ENCODE data around the gene SMARCA1.

Gene SMARCA1

GRCh38 chrX:129445436-129445835 is 77.9 kb downstream of the SMARCA1 start:
- no peak for DNase-seq

GRCh38 chrX:129433945-129434344 is 89.3 kb downstream of the SMARCA1 start:
- DNase-seq = no peak

DNA sequence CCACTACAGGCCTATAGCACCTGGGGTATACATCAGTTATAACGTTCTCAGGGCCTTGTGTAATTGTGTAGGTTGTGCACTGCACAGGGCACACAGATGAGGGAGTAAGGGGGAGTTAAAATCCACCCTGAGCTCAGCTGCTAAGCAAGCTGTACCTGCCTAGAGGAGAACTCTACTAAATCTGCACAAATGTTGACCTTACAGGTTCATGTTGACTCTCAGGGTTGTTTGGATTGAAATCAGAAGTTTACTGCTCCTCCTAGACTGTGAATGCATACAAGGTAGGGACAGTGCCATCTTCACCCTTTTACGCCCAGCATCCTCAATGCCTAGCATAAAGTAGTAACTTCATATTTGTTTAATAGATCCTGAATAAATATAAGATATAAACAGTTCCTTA is 89.8 kb downstream of the SMARCA1 start:
- no peak for DNase-seq

- no peak for DNase-seq
These were observed 96.0 kb downstream of the SMARCA1 start for GRCh38 chrX:129427267-129427666.

GRCh38 chrX:129423191-129423590 is 100.1 kb downstream of the SMARCA1 start:
- DNase-seq = no peak

GRCh38 chrX:129404670-129405008 is 118.7 kb downstream of the SMARCA1 start:
- DNase-seq = no peak

DNA sequence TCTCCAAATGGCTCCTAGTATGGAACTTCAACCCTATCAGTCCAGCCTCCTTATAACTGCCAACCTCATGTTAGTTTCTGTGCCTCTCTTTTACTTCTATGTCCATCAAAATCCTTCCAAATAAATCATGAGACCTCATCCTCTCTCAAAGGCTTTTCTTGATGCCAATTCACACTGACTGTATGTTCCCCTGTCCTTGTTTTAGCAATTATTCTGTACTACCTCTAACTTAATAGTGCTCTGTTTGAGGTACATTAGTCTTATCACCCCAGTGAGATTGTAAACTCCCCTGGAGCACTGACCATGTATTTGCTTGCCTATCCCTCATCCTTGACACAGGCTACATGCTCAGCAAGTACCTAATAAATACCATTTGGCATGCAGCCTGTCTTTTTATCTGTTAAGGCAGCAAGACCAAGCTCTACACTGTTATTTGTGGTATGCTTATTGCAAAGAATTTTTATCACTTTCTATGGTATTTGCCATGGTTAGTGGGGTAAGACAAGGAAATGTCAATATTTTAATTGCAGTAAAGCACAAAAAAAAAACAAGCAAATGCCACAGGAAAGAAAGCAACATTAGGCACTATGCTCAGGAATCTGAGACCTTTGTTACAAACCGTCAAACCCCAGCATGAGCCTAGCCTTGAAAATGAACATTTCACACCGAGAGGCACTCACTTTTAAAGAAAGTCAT is 119.2 kb downstream of the SMARCA1 start:
- no peak for DNase-seq

Data from NCI-H2227 treated with DMSO at 0.1 percent for 48 hours (cell line).